HFFc6 (cell line): ENCODE measurements around the gene LARGE1. TPM values are rescaled to one million over a fixed set of nuclear protein-coding genes. Genes with fewer than 3 reads are reported as not detected.

Experiments used
- DNase-seq: peaks from one replicate; pipeline ENCODE4 v3.0.0-alpha.2; 2018
- H3K27ac Mint-ChIP-seq: 2 replicates; pipeline ENCODE4 v1.8.0; 2020; ENCODE audit warnings: mild to moderate bottlenecking, mixed read lengths
- H3K27me3 Mint-ChIP-seq: 2 replicates; pipeline ENCODE4 v1.8.0; 2021; ENCODE audit warnings: mild to moderate bottlenecking, moderate library complexity, mixed read lengths; ENCODE audit not compliant: insufficient read depth
- H3K36me3 Mint-ChIP-seq: 2 replicates; pipeline ENCODE4 v1.8.0; 2021; ENCODE audit warnings: low read depth, mixed read lengths
- H3K4me1 Mint-ChIP-seq: 2 replicates; pipeline ENCODE4 v1.8.0; 2020; ENCODE audit warnings: low read depth, mixed read lengths
- H3K4me3 Mint-ChIP-seq: 2 replicates; pipeline ENCODE4 v1.8.0; 2020; ENCODE audit warnings: mild to moderate bottlenecking, moderate library complexity, mixed read lengths
- H3K9me3 Mint-ChIP-seq: 2 replicates; pipeline ENCODE4 v1.8.0; 2020; ENCODE audit warnings: mild to moderate bottlenecking, mixed read lengths
- total RNA-seq, 6 experiments: library from RNA; stranded (reverse); fragmentation: NEBNext Ultra II Directional; extraction: Animal tissue kit (Norgen Biotek cat#: 25700); gene quantifications; 2 replicates in 1 of 6; 3 replicates in 5 of 6; pipeline ENCODE4 v1.2.3, GENCODE V29; 2021
- TF ChIP-seq, protein P1 (sequence below): fragments of 200-600 bp; sonication (generic); IDR thresholded peaks from 2 replicates; pipeline ENCODE4 v1.5.0; 2021; ENCODE audit warnings: antibody characterized with exemption, mild to moderate bottlenecking

Gene LARGE1
- total RNA-seq, 6 experiments from 2014 or later: 4.9 to 7.3 (median 6.5) TPM

DNA sequence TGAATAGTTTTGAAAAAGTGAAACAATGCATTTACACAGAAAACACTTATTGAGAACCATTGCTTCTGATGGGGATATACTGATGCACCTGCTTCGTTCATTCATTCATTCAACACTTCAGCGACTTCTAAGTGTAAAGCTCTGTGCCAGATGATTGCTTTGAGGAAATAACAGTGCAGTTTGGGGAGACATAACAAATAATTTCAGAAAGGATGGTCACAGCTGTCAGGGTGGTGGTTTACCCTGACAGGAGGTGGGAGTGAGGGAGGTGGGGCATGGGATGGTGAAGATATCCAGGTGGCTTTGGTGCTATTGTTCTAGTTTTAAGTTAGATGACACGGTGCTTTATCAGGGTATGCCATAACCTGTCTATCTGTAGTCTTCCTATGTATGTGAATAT lies 344.1 kb downstream of the LARGE1 start:
- DNase-seq: no peak
- TF ChIP-seq, protein P1, sequence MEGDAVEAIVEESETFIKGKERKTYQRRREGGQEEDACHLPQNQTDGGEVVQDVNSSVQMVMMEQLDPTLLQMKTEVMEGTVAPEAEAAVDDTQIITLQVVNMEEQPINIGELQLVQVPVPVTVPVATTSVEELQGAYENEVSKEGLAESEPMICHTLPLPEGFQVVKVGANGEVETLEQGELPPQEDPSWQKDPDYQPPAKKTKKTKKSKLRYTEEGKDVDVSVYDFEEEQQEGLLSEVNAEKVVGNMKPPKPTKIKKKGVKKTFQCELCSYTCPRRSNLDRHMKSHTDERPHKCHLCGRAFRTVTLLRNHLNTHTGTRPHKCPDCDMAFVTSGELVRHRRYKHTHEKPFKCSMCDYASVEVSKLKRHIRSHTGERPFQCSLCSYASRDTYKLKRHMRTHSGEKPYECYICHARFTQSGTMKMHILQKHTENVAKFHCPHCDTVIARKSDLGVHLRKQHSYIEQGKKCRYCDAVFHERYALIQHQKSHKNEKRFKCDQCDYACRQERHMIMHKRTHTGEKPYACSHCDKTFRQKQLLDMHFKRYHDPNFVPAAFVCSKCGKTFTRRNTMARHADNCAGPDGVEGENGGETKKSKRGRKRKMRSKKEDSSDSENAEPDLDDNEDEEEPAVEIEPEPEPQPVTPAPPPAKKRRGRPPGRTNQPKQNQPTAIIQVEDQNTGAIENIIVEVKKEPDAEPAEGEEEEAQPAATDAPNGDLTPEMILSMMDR: no peak
- Mint-ChIP-seq H3K36me3 (no peaks in the 10 kb centered on the region), H3K4me3 (no peak overlapping the region), H3K9me3 (peaks cover 33% of the 10 kb centered on the region), H3K27me3 (peaks cover 2% of the 10 kb centered on the region; the same call in 1 of the 2 replicates), H3K27ac (no peak overlapping the region), H3K4me1 (no peaks in the 10 kb centered on the region)

DNA sequence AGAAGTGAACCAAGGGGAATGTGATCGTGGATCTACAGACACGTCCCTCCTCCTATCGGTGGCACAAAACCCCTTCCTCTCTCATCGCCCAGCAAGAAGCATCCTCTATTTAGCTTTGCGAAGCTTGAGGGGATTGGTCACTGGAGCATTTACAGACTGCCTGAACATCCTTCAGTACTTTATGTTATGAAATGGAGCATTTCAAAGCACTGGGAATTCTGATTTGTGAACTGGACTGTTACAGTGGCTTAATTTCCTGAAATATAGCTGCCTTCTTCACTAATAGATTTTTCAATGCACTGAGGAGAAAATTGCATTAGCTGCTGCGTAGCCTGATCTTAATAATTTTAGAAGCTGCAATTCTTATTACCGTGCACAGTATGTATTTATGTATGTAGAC lies 344.5 kb downstream of the LARGE1 start:
- no peak overlapping the region for H3K27ac Mint-ChIP-seq
- H3K27me3 Mint-ChIP-seq: peaks cover 2% of the 10 kb centered on the region; the same call in 1 of the 2 replicates
- no peaks in the 10 kb centered on the region for H3K36me3 Mint-ChIP-seq
- H3K4me1 Mint-ChIP-seq: no peaks in the 10 kb centered on the region
- H3K4me3 Mint-ChIP-seq: no peak overlapping the region
- TF ChIP-seq, protein P1: no peak
- H3K9me3 Mint-ChIP-seq: peaks cover 38% of the 10 kb centered on the region
- no peak for DNase-seq

DNA sequence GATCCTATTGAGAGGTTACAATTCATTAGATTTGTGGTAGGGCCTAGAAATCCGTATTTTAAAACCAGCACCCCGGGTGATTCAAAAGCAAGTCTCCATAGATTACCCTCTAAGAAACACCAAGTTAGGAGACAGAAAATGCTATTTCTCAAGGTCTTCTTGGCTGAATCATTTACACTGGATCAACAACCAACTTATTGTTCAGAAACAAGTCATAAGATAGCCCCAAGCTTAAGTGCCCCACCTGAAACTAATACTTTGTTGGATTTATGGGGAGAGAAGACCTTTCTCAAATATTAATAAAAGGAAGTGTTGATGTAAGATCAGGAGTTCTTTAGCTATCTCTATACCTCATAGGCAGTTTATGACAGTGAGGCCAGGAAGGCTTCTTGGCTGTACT lies 345.2 kb downstream of the LARGE1 start:
- H3K27me3 Mint-ChIP-seq: peaks cover 2% of the 10 kb centered on the region; the same call in 1 of the 2 replicates
- no peaks in the 10 kb centered on the region for H3K36me3 Mint-ChIP-seq
- TF ChIP-seq, protein P1: no peak
- no peaks in the 10 kb centered on the region for H3K4me1 Mint-ChIP-seq
- no peak for DNase-seq
- peaks cover 45% of the 10 kb centered on the region for H3K9me3 Mint-ChIP-seq
- H3K27ac Mint-ChIP-seq: no peak overlapping the region
- H3K4me3 Mint-ChIP-seq: no peak overlapping the region

DNA sequence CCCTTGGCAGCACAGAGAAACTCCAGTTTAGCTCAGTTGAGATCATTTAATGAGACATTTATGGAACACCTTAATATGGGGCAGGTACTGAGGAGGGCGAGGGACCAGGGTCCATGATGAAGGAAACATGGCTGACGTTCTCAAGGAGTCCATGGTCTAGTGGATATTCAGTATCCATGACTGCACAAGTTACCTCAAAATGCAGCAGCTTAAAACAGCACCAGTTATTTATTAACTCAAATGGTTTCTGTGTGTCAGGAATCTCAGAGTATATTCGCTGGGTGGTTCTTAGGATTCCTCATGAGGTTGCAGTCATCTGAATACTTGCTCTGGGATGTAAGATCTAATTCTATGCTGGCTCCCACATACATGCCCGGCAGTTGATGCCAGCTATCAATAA lies 346.8 kb downstream of the LARGE1 start:
- H3K4me3 Mint-ChIP-seq: no peak overlapping the region
- TF ChIP-seq, protein P1: no peak
- H3K4me1 Mint-ChIP-seq: no peaks in the 10 kb centered on the region
- peaks cover 2% of the 10 kb centered on the region; the same call in 1 of the 2 replicates for H3K27me3 Mint-ChIP-seq
- no peak for DNase-seq
- H3K36me3 Mint-ChIP-seq: no peaks in the 10 kb centered on the region
- H3K27ac Mint-ChIP-seq: no peak overlapping the region
- peaks cover 56% of the 10 kb centered on the region for H3K9me3 Mint-ChIP-seq

DNA sequence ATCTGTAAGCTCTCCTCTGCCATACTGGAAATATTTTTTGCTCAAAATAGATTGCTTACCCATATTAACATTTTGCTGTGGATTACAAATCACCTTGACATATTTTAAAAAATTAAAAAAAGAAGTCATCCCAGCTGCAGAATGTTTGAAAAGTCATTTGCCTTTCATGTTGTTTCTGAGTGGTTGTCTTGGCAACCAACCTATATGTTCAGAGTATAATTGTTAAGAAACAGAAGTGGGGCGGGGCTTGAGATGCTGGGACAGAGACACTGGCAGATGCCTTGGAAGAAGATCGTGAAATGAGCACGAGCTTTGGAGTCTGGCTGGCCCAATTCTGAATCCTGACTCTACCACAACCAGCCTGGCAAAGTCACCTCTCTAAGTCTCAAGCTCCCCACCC lies 348.2 kb downstream of the LARGE1 start:
- H3K9me3 Mint-ChIP-seq: peaks cover 60% of the 10 kb centered on the region
- no peak for DNase-seq
- H3K4me1 Mint-ChIP-seq: no peaks in the 10 kb centered on the region
- TF ChIP-seq, protein P1: no peak
- H3K27ac Mint-ChIP-seq: no peak overlapping the region
- H3K36me3 Mint-ChIP-seq: no peaks in the 10 kb centered on the region
- H3K27me3 Mint-ChIP-seq: no peaks in the 10 kb centered on the region
- no peak overlapping the region for H3K4me3 Mint-ChIP-seq

DNA sequence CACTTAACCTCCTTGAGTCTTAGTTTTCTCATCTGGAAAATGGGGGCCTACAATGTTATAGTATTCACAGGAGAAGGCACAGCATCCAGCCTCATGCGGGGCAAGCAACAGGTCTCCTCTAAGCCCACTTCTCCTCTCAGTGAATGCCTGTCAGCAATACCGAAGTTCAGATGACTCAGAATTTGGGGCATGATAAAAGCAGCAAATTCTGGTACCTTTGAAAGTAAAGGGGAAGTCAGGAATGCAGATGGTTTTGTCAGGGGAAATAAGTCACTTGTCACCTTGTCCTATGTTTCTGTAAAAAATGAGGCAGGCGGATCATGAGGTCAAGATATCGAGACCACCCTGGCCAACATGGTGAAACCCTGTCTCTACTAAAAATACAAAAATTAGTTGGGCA lies 350.2 kb downstream of the LARGE1 start:
- Mint-ChIP-seq H3K27me3 (no peaks in the 10 kb centered on the region), H3K9me3 (peaks cover 69% of the 10 kb centered on the region), H3K4me1 (no peaks in the 10 kb centered on the region), H3K4me3 (no peak overlapping the region), H3K36me3 (no peaks in the 10 kb centered on the region), H3K27ac (no peak overlapping the region)
- DNase-seq: no peak
- TF ChIP-seq, protein P1: no peak
